ENCODE data around the gene CPLX3. TPM values are rescaled to one million over a fixed set of nuclear protein-coding genes. Genes with fewer than 3 reads are reported as not detected.
A peak's percentile ranks its signal among the peaks of the same experiment; 100 is the strongest.

The CPLX3 gene
- total RNA-seq, 2 donors from 2014 or later, result 0.15 TPM; not detected in 1

GRCh38 chr15:74799255-74799855, 27.1 kb upstream of the CPLX3 start:
- DNase-seq, result no peak
- intact Hi-C loops (cut with DNase I, micrococcal nuclease), result no loop called here
- ATAC-seq, result no peak

DNA sequence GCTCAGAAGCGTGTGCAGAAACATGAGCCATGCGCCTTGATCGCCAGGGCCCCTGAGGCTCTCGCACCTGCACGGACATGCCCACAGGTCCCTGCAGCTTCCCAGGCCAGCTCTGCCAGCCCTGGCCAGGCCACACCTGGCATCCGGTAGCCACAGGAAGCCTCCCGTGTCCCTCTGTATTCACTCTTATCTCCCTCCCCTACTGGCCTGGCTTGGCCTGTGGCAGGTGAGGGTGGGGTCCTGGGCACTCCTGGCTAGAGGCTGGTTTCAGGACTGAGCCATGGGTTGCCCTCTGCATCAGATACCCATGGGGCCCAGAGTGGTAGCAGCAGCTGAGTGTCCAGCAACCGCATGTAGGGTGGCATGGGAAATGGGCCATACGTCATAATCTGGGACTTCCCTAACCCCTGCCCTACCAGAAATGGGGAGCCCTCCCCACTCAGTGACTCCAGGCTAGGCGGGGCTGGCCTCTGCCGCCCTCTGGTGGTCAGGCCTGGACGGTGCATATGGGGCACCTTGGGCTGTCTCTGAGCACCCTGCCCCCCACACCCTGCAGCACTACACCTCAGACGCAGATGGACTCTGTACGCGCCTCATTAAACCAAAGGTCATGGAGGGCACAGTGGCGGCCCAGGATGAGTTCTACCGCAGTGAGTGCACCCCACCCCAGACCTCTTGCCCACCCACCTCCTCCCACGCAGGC, 26.4 kb upstream of the CPLX3 start:
- ATAC-seq, result peak; percentile 84
- intact Hi-C loops (cut with DNase I, micrococcal nuclease), result no loop called here
- peak; percentile 85 to 86 for DNase-seq

DNA sequence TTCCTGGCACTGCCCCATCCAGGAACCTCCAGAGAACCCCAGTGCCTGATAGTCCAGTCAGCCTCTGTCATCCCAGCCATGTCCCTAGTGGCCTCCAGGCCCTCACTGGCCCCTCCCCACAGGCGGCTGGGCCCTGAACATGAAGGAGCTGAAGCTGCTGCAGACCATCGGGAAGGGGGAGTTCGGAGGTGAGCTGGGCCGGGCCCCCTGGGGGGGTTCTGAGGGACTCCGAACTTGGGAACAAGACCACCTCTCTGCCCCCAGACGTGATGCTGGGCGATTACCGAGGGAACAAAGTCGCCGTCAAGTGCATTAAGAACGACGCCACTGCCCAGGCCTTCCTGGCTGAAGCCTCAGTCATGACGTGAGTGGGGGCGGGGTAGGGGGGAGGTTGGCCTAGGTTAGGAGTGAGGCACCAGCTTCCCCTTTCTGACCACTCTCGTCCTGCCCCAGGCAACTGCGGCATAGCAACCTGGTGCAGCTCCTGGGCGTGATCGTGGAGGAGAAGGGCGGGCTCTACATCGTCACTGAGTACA, 25.8 kb upstream of the CPLX3 start:
- intact Hi-C loops (cut with DNase I, micrococcal nuclease), result no loop called here
- peak in 1 of 2 donors; percentile 59 for DNase-seq
- ATAC-seq, result no peak

DNA sequence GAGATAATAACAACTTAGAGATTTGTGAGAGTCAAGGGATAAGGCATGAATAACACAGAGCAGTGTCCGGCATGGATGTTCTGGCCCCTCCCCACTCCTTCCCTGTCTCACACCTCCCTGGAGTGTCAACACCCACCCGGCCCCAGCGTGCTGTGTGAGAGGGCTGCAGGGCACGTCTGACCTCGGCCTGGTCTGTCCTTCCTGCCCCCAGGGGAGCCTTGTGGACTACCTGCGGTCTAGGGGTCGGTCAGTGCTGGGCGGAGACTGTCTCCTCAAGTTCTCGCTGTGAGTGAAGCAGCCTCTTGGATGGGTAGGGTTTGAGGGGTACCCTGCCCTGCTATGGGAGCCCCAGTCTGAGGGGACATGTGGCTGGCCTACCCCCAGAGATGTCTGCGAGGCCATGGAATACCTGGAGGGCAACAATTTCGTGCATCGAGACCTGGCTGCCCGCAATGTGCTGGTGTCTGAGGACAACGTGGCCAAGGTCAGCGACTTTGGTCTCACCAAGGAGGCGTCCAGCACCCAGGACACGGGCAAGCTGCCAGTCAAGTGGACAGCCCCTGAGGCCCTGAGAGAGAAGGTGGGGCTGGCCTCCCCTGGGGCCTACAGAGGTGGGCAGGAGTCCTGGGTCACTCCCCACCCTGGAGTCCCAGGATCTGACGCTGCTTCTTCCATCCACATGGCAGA, 25.0 kb upstream of the CPLX3 start:
- no peak for DNase-seq
- no peak for ATAC-seq
- intact Hi-C loops (cut with DNase I, micrococcal nuclease), result no loop called here

- no peak for ATAC-seq
- intact Hi-C loops (cut with DNase I, micrococcal nuclease), result no loop called here
- no peak for DNase-seq
Observed at GRCh38 chr15:74802290-74802689, 24.1 kb upstream of the CPLX3 start.

- intact Hi-C loops (cut with DNase I, micrococcal nuclease), result no loop called here
- no peak for DNase-seq
- ATAC-seq, result no peak
Observed at GRCh38 chr15:74802862-74803447, 23.5 kb upstream of the CPLX3 start.

- intact Hi-C loops (cut with DNase I, micrococcal nuclease), result no loop called here
- no peak for ATAC-seq
Observed at GRCh38 chr15:74804935-74805334, 21.5 kb upstream of the CPLX3 start.

GRCh38 chr15:74807282-74807681, 19.1 kb upstream of the CPLX3 start:
- intact Hi-C loops (cut with DNase I, micrococcal nuclease), result no loop called here
- no peak for ATAC-seq
- DNase-seq, result no peak

More at GRCh38 chr15:74804935-74805334, 21.5 kb upstream of the CPLX3 start:
- DNase-seq, result no peak

DNA sequence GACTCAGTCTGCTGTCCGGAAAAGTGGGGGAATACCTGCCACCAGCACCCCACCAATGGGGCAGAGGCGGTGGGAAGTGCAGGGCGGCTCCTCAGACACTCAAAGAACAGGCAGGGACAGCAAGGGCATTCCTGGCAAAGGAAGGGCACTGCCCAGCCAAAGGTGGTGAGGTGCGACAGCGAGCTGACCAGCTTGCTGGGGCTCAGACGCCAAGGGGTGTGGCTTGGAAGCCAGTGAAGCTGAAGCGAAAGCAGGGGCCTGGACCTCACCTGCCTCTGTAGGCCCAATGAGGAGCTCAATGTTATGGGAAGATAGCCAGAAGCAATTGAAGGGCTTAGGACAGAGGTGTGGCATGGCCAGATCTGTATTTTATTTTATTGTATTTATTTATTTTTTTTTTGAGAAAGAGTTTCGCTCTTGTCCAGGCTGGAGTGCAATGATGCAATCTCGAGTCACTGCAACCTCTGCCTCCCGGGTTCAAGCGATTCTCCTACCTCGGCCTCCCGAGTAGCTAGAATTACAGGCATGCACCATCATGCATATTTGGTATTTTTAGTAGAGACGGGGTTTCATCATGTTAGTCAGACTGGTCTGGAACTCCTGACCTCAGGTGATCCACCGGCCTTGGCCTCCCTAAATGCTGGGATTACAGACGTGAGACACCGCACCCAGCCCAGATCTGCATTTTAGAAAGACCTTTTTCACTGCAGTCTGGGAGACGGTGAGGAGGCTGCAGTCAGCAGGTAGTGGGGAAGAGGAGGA, 18.2 kb upstream of the CPLX3 start:
- peak; percentile 87 for ATAC-seq
- peak; percentile 68 to 86 for DNase-seq
- intact Hi-C loops (cut with DNase I, micrococcal nuclease), result no loop called here

DNA sequence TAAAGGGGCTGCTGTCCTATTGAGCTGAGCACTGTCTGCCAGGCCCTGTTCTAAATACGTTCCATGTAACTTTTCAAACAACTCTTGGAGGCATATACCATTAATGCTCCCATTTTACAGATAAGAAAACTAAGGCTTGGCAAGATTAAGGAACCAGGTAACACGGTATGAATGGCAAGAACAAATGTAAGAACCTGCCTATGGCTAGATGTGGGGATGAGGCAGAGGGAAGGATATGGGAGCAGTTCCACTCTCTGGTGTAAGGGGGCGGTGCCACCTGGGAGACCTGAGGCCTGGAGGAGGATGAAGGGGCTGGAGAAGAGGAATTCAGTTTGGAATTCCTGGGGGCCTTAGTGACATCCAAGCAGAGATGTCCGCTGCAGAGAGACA, 17.6 kb upstream of the CPLX3 start:
- ATAC-seq, result no peak
- intact Hi-C loops (cut with DNase I, micrococcal nuclease), result no loop called here

DNA sequence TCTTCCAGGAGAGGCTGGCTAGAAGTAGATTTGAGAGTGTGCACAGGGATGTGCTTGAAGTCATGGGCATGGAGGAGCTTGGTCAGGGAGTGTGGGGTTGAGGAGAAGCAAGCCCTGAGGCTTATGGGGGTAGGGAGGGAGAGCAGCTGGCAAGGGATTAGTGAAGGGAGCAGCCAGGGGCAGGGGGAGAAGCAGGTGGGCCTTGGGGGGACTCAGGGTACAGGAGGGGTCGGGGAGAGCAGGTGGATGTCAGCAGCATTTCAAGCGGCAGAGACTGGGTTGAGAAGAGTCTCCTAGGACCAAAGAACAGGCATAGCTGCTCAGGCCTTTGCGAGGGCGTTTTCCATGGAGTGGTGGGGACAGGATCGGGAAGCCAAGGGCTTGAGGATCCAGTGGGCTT, 17.2 kb upstream of the CPLX3 start:
- DNase-seq (no peak), ATAC-seq (no peak)
- intact Hi-C loops (cut with DNase I, micrococcal nuclease), result no loop called here

More for the DNA sequence above, 17.6 kb upstream of the CPLX3 start:
- no peak for DNase-seq

DNA sequence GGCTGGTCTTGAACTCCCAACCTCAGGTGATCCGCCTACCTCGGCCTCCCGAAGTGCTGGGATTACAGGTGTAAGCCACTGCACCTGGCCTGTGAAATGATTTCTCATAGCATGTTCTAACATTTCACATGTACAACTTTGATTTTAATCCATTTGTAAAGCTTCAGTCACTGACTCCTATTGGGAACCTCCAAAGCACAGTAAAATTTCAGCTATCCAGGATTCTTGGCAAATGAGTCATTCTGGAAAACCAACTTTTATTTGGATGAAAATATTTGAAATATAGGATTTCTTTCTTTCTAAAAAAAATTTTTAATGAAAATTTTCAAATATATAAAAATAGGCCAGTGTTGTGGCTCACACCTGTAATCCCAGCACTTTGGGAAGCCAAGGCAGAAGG, 16.5 kb upstream of the CPLX3 start:
- intact Hi-C loops (cut with DNase I, micrococcal nuclease), result no loop called here
- ATAC-seq, result no peak

GRCh38 chr15:74812533-74812932, 13.9 kb upstream of the CPLX3 start, which contains the start of gene LMAN1L:
LMAN1L (plus strand) TSS chr15:74812835; CDS start chr15:74812855, 20 bp downstream.
- no peak for DNase-seq
- intact Hi-C loops (cut with DNase I, micrococcal nuclease), result no loop called here
- no peak for ATAC-seq

More for the DNA sequence above, 16.5 kb upstream of the CPLX3 start:
- no peak for DNase-seq

DNA sequence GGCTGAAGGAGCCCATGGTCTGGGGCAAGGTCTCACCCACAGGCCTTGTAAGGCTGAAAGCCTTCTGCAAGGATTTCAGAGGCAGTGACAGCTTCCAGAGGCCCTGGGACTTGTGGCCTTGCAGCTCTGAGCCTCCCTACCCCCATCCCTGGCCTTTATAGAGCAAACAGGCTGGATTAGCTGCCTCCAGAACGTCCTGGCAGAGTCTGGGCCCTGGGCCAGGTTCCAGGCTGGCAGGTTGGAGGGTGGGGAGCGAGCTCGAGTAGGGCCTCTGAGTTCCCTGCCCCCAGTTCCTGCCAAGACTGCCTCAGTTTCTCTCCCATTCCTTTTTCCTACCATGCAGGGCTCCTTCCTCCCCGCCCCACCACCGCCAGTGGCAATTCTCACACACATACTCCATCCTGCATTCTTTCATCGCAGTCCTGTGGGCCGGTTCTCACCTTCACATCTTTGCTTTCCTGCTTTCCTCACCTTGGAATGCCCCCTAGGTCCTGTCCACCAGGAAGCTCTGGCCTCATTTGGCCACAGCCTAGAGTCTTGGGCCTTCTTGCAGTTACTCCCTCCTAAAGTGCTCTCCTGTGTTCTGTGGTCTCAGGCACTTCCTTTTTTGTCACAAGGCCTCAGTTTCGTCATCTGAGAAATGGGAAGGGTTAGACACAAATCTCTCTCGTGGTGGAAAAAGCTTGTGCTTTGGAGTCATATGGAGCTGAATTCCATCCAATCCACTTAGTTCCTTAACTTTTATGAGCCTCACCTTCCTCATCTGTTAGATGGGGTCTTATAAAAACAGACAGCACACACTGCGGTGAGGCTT, 11.1 kb upstream of the CPLX3 start:
- DNase-seq (peak; percentile 84 to 87), ATAC-seq (peak; percentile 48)
- intact Hi-C loops (cut with DNase I, micrococcal nuclease), result no loop called here

DNA sequence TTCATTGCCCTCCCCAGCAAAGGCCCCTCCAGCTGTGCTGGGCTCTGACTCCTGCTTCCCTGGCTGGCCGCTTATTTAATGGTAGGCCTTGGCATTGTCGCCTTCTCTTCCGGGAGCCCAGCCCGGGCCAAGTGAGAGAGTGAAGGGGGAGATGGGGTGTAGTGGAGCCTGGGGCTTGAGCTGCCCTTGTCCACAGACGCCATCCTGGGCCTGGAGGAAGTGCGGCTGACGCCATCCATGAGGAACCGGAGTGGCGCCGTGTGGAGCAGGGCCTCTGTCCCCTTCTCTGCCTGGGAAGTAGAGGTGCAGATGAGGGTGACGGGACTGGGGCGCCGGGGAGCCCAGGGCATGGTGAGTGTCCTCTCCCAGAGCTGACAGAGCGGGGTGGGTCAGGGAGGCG, 10.5 kb upstream of the CPLX3 start:
- intact Hi-C loops (cut with DNase I, micrococcal nuclease), result no loop called here
- ATAC-seq, result no peak
- no peak for DNase-seq

DNA sequence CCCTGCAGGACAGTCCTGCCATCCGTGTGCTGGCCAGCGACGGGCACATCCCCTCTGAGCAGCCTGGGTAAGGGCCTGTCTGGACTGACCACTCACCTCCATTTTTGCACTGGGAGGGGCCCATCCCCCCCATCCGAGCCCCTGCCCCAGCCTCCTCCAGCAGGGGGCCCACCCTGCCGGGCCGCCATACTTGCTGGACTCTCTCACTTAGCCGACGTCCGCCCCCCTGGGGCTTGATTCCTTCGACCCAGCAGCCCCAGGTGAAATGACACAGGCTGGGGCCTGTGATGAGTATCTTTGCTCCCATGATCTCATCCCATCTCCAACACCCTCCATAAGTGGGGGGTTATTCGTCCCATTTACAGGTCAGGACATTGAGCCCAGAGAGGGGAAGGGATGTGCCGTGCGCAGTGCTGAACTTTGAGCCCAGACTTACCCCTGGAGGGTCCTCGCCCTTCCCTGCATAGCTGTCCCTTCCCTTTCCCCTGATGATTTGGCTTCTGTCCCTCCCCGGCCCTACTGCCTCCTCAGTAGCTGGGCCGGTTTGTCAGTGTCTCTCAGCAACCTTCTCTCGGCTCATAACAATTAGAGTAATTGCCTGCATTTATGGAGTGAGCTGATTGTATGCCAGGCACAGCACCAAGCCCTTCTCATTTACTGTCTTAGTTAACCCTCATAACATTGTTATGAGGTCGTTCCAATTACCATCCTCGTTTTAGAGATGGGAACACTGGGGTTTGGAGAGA, 9.6 kb upstream of the CPLX3 start:
- DNase-seq (peak in 1 of 2 donors; percentile 45), ATAC-seq (peak; percentile 54)
- intact Hi-C loops (cut with DNase I, micrococcal nuclease), result no loop called here

DNA sequence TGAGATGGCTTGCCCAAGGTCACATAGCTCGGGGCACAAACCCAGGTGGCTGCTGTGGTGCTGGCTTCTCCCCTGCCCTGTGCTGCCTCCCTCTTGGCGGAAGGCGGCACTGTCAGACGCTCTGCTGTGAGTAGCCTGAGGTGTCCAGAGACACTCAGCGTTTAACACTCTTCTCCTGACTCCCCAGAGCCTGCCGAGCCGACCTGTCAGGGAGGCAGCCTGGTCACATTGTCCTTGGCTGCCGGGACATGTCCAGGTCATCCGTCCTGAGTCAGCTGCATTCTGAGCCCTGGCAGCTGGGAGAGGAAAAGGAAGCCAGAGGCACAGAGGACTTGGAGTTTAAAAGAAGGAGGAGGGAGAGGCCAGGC, 9.1 kb upstream of the CPLX3 start:
- ATAC-seq, result peak; percentile 63
- intact Hi-C loops (cut with DNase I, micrococcal nuclease), result no loop called here
- peak; percentile 63 to 70 for DNase-seq

Measured in left colon (tissue), 2 donors.